Tibial nerve (tissue), 4 donors: Measurements from ENCODE around the gene PLAC8.
"Not testable (repeated sequence)": the region's sequence is repeated elsewhere in the genome, so short reads cannot be mapped to it uniquely, and the experiment has no call there.

Experiments
- CTCF ChIP-seq, 5 experiments: fragments of 200-600 bp in 3 of 5; fragments of 450-650 bp in 2 of 5; sonication (generic) in 3 of 5; IDR thresholded peaks; one replicate each; pipeline ENCODE4 v1.5.1; 2016 to 2019; ENCODE audit warnings: antibody characterized with exemption in 5 of 5, mild to moderate bottlenecking in 3 of 5, moderate library complexity in 2 of 5
- EP300 ChIP-seq, 2 donors: sonication (generic); formaldehyde crosslinking; IDR thresholded peaks; one replicate each; pipeline ENCODE4 v1.6.1; 2017; ENCODE audit warnings: antibody characterized with exemption in 2 of 2, mild to moderate bottlenecking in 1 of 2
- POLR2A ChIP-seq, 2 donors: fragments of 450-650 bp; IDR thresholded peaks; one replicate each; pipeline ENCODE4 v1.6.1; 2017; ENCODE audit warnings: antibody characterized with exemption in 2 of 2, mild to moderate bottlenecking in 2 of 2, moderate library complexity in 2 of 2

- not testable (repeated sequence) for TF ChIP-seq EP300, CTCF, POLR2A (IDR thresholded peaks at IDR 0.05)
Measured at GRCh38 chr4:83111751-83112141, 2.8 kb downstream of the PLAC8 start.
